K562 (cell line): ENCODE measurements around the gene KDM2A. TPM values are rescaled to one million over a fixed set of nuclear protein-coding genes. Genes with fewer than 3 reads are reported as not detected.

Source experiments
- ATAC-seq: fragments of 200-7000 bp; cut with Tn5 transposase; 3 replicates; pipeline ENCODE4 v1.9.1; 2020; ENCODE audit warnings: moderate library complexity
- BruUV-seq: library from RNA; stranded (reverse); fragments of 400-500 nt; replicated peaks from 2 replicates; lab custom pipeline; 2021; lab: Mats Ljungman, UMichigan
- CTCF ChIA-PET: fragments of 300-600 bp; formaldehyde crosslinking; extraction: SDS; loops from one replicate; lab custom pipeline; 2021; ENCODE audit warnings: low intra/inter-chr PET ratio; lab: Yijun Ruan, JAX
- POLR2A ChIA-PET: fragments of 300-600, 350-650 bp; sonication (Branson Sonifier 250); formaldehyde crosslinking; extraction: SDS; loops from one replicate; lab custom pipeline; 2021; ENCODE audit warnings: antibody characterized with exemption, inconsistent platforms; lab: Yijun Ruan, JAX
- DNase-seq, 4 experiments: peaks; one replicate each; pipeline versions ENCODE4 v3.0.0 to v3.0.0-alpha.2; 2011 to 2018; ENCODE audit warnings: low spot score in 3 of 4, mixed read lengths in 3 of 4; ENCODE audit errors: extremely low read depth in 1 of 4
- FAIRE-seq: peaks from 2 replicates; lab custom pipeline; 2011; peaks lifted over from hg19 to GRCh38; lab: Jason Lieb, UNC
- H2AFZ ChIP-seq: 2 replicates; pipeline ENCODE4 v1.6.0; 2011; ENCODE audit warnings: low read depth, low read length, control low read depth, inconsistent platforms
- H3K27ac ChIP-seq: fragments of 200-600 bp; 3 replicates; pipeline ENCODE4 v1.8.0; 2011; ENCODE audit warnings: low read depth, mild to moderate bottlenecking, control low read depth, inconsistent platforms, low read length, moderate library complexity, mixed read lengths; ENCODE audit errors: extremely low read depth
- H3K27me3 ChIP-seq, 2 experiments: fragments of 300-600 bp in 1 of 2; 2 replicates in 1 of 2; 3 replicates in 1 of 2; pipeline versions ENCODE4 v1.6.0 to v1.8.0; 2011; ENCODE audit warnings: inconsistent platforms in 2 of 2, low read length in 2 of 2, mild to moderate bottlenecking in 1 of 2, mixed read lengths in 1 of 2, moderate library complexity in 1 of 2; ENCODE audit not compliant: control insufficient read depth in 2 of 2, insufficient read depth in 2 of 2
- H3K36me3 ChIP-seq: fragments of 300-600 bp; 3 replicates; pipeline ENCODE4 v1.8.0; 2011; ENCODE audit warnings: mild to moderate bottlenecking, low read length, inconsistent platforms; ENCODE audit not compliant: control insufficient read depth, insufficient read depth
- H3K4me1 ChIP-seq, 2 experiments: fragments of 200-600 bp in 1 of 2; replicated peaks in 1 of 2; 2 replicates in 1 of 2; 3 replicates in 1 of 2; pipeline versions ENCODE4 v1.5.1 to v1.8.0; 2011; ENCODE audit warnings: inconsistent platforms in 2 of 2, low read length in 2 of 2, mild to moderate bottlenecking in 1 of 2, mixed read lengths in 1 of 2, moderate library complexity in 1 of 2; ENCODE audit not compliant: control insufficient read depth in 2 of 2, insufficient read depth in 2 of 2
- H3K4me2 ChIP-seq: 2 replicates; pipeline ENCODE4 v1.6.1; 2011; ENCODE audit warnings: low read length, control low read depth, inconsistent platforms, mixed read lengths; ENCODE audit not compliant: insufficient read depth
- H3K4me3 ChIP-seq: fragments of 200-600 bp; sonication (generic), shearing (Covaris generic); 2 replicates; pipeline ENCODE4 v1.5.1; 2016; ENCODE audit warnings: control low read depth, inconsistent platforms
- H3K79me2 ChIP-seq: fragments of 200-600 bp; 3 replicates; pipeline ENCODE4 v1.8.0; 2011; ENCODE audit warnings: low read length, inconsistent platforms; ENCODE audit not compliant: control insufficient read depth, insufficient read depth
- H3K9ac ChIP-seq, 2 experiments: 2 replicates each; pipeline versions ENCODE4 v1.6.0 to v1.6.1; 2011; ENCODE audit warnings: low read depth in 2 of 2, low read length in 2 of 2, control low read depth in 1 of 2, inconsistent platforms in 1 of 2, mild to moderate bottlenecking in 1 of 2, mixed read lengths in 1 of 2; ENCODE audit not compliant: insufficient read depth in 1 of 2
- H3K9me1 ChIP-seq: one replicate; pipeline ENCODE4 v1.6.0; 2011; ENCODE audit warnings: inconsistent platforms, mild to moderate bottlenecking, low read length, moderate library complexity; ENCODE audit not compliant: control insufficient read depth, insufficient read depth
- H3K9me3 ChIP-seq: replicated peaks from 2 replicates; pipeline ENCODE4 v1.5.1; 2011; ENCODE audit warnings: low read depth, low read length, inconsistent platforms; ENCODE audit not compliant: control insufficient read depth, insufficient read depth
- H4K20me1 ChIP-seq: replicated peaks from 2 replicates; pipeline ENCODE4 v1.6.1; 2011; ENCODE audit warnings: low read length, inconsistent platforms, mixed read lengths; ENCODE audit not compliant: control insufficient read depth, insufficient read depth
- FOXJ3 ChIP-seq: sonication (generic); formaldehyde crosslinking; IDR thresholded peaks from 2 replicates; pipeline ENCODE4 v1.4.0; 2020; ENCODE audit warnings: mild to moderate bottlenecking, missing genetic modification reagents
- NR2F6 ChIP-seq: fragments of 450-650 bp; formaldehyde crosslinking; IDR thresholded peaks from 2 replicates; pipeline ENCODE4 v1.4.0; 2020; ENCODE audit warnings: mild to moderate bottlenecking
- POLR2AphosphoS5 ChIP-seq: IDR thresholded peaks from 2 replicates; pipeline ENCODE4 v1.6.1; 2011; ENCODE audit warnings: mild to moderate bottlenecking, low read depth, low read length, moderate library complexity; ENCODE audit not compliant: control insufficient read depth, insufficient read depth
- WGBS: fragments of 100-300 bp; shearing (Covaris generic); methylation state at CpG from one replicate; pipeline ENCODE4 v1.1.6; 2016; ENCODE audit warnings: low coverage, mixed read lengths; ENCODE audit not compliant: insufficient coverage; ENCODE audit errors: missing lambda C conversion rate; 5-methylcytosine and 5-hydroxymethylcytosine counted together
- in situ Hi-C: fragments of 300-500 bp; cut with MboI; formaldehyde crosslinking; loops from 4 replicates; pipeline ENCODE4 v1.15.0; 2018; ENCODE audit warnings: inconsistent platforms, mixed read lengths
- intact Hi-C: fragments of 100-400 bp; cut with micrococcal nuclease; formaldehyde crosslinking; loops from 2 replicates; pipeline ENCODE4 v1.14.2; 2022
- polyA plus RNA-seq, 8 experiments: library from polyadenylated mRNA; depleted of rRNA in 4 of 8; stranded (reverse) in 5 of 8; unstranded in 3 of 8; fragments of >200 nt; fragmentation: Nextera tagmentation in 2 of 8; fragmentation: Illumina TruSeq in 1 of 8; extraction: Ambion mirVana in 2 of 8; extraction: Trizol in 1 of 8; gene quantifications; 2 replicates each; pipeline versions ENCODE4 v1.2.1 to v1.2.3, GENCODE V29; 2011 to 2014; ENCODE audit warnings: inconsistent platforms in 1 of 8, missing spikeins in 1 of 8
- total RNA-seq, 7 experiments: library from RNA; depleted of rRNA in 6 of 7; stranded (reverse); fragments of >200 nt in 6 of 7; fragmentation: Illumina TruSeq in 2 of 7; extraction: Trizol in 2 of 7; gene quantifications; 2 replicates each; pipeline versions ENCODE4 v1.2.1 to v1.2.3, GENCODE V29; 2011 to 2021; ENCODE audit warnings: low replicate concordance in 1 of 7
- TF ChIP-seq, protein P1 (sequence below): fragments of 250-450 bp; sonication (Bioruptor Pico); IDR thresholded peaks from 2 replicates; pipeline ENCODE4 v1.9.0; 2021; ENCODE audit warnings: mild to moderate bottlenecking

KDM2A gene
- total and polyA plus RNA-seq, 9 of the 15 experiments (the other 6 are each of a cell fraction or from before 2014, with no cell fraction given), result 5.0 to 39.3 (median 21.3) TPM

DNA sequence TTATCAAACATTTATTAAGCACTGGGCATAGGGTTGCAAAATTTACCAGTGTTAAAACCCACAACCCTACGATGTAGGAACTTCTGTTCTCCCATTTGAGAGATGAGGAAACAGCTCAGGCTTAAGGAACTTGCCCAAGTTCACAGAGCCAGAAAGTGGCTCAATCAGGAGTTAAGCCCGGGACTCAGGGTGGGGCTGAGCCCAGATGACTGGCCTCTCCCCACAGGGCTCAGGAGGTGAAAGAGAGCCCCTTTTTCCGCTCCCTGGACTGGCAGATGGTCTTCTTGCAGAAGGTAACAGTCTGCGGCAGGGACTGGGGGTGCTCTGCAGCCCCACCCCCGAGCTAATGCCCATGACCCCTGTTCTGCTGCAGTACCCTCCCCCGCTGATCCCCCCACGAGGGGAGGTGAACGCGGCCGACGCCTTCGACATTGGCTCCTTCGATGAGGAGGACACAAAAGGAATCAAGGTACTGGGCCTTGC lies 164.5 kb downstream of the KDM2A start:
- FAIRE-seq (no peak), ATAC-seq (no peak), DNase-seq (no peak)
- Histone ChIP-seq H3K9ac (no peak overlapping the region; a peak in 1 of 4 replicates), H3K27ac (no peak overlapping the region), H3K4me2 (no peak overlapping the region), H3K36me3 (peaks cover 92% of the 10 kb centered on the region; the same call in 2 of the 3 replicates), H2AFZ (no peak overlapping the region), H3K4me1 (peaks cover 15 to 67% of the 10 kb centered on the region in 2 experiments), H3K4me3 (no peak overlapping the region), H3K9me1 (no peaks in the 10 kb centered on the region), H4K20me1 (no peaks in the 10 kb centered on the region), H3K27me3 (no peaks in the 10 kb centered on the region)
- intact Hi-C loops, result no loop called here
- CTCF ChIA-PET, result no interaction called here
- 85% methylated on average over 13 of the region's 13 CpGs for WGBS
- no peak for TF ChIP-seq NR2F6
- TF ChIP-seq FOXJ3 (CRISPR knock-in tag), result no peak
- TF ChIP-seq, protein P1, sequence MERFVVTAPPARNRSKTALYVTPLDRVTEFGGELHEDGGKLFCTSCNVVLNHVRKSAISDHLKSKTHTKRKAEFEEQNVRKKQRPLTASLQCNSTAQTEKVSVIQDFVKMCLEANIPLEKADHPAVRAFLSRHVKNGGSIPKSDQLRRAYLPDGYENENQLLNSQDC (CRISPR knock-in tag), result no peak
- no peak for TF ChIP-seq POLR2AphosphoS5
- TF ChIP-seq, all 486 proteins: peak for 0
- in situ Hi-C loops, result no loop called here
- BruUV-seq, result no TSS peak
- Histone ChIP-seq H3K9me3 (no peaks in the 10 kb centered on the region), H3K79me2 (peaks cover 10% of the 10 kb centered on the region)
- POLR2A ChIA-PET, result interaction anchor here (1.2 to 1.5 kb wide), 2 partner anchors 12 to 14 kb away, joined by 4 read pairs; no protein-coding TSS in a partner anchor
